Fibroblast of mammary gland (primary cell): ENCODE measurements around the gene BRD3OS.

Experiments
- DNase-seq: peaks from one replicate; pipeline ENCODE4 v3.0.0-alpha.2; 2010; ENCODE audit warnings: low read depth
- H3K4me3 ChIP-seq: 2 replicates; pipeline ENCODE4 v1.5.1; 2011; ENCODE audit warnings: low read depth, mild to moderate bottlenecking, low read length, moderate library complexity; ENCODE audit not compliant: control insufficient read depth
- CTCF ChIP-seq: conservative IDR thresholded peaks from 2 replicates; pipeline ENCODE4 v1.5.1; 2011; ENCODE audit warnings: low read depth, low read length, inconsistent platforms; ENCODE audit not compliant: control insufficient read depth, insufficient read depth

The BRD3OS gene

GRCh38 chr9:134024828-134025605, at the start of gene BRD3OS:
Gene BRD3OS, plus strand, starts transcription at chr9:134025481. Its CDS starts 1,267 bp downstream, at chr9:134026748.
- DNase-seq, result peak; percentile 99
- peak within 1 kb of the TSS; percentile 75 for H3K4me3 ChIP-seq
- TF ChIP-seq CTCF, result no peak

GRCh38 chr9:133975511-133975910, 49.8 kb upstream of the BRD3OS start:
- no peak overlapping the region for H3K4me3 ChIP-seq
- no peak for TF ChIP-seq CTCF
- no peak for DNase-seq

GRCh38 chr9:133976191-133976861, 49.0 kb upstream of the BRD3OS start:
- TF ChIP-seq CTCF, result no peak
- no peak overlapping the region for H3K4me3 ChIP-seq
- DNase-seq, result no peak

GRCh38 chr9:133976887-133977286, 48.4 kb upstream of the BRD3OS start:
- no peak overlapping the region for H3K4me3 ChIP-seq
- no peak for DNase-seq
- no peak for TF ChIP-seq CTCF

GRCh38 chr9:133977421-133978201, 47.7 kb upstream of the BRD3OS start:
- no peak for DNase-seq
- no peak overlapping the region for H3K4me3 ChIP-seq
- no peak for TF ChIP-seq CTCF

- DNase-seq, result no peak
- TF ChIP-seq CTCF, result no peak
- no peak overlapping the region for H3K4me3 ChIP-seq
Observed at GRCh38 chr9:133978226-133978898, 46.9 kb upstream of the BRD3OS start.
